ENCODE data around the gene TRAIP. TPM values are rescaled to one million over a fixed set of nuclear protein-coding genes. Genes with fewer than 3 reads are reported as not detected.
A peak's percentile ranks its signal among the peaks of the same experiment; 100 is the strongest.
"Not testable (repeated sequence)": the region's sequence is repeated elsewhere in the genome, so short reads cannot be mapped to it uniquely, and the experiment has no call there.

Gene TRAIP
- total RNA-seq (0.77 and 2.0 TPM in 2 replicates), polyA plus RNA-seq (2.5 and 7.0 TPM in 2 replicates), polyA minus RNA-seq (ENCODE audit: low replicate concordance) (2.0 and 16.2 TPM in 2 replicates)
- polyA plus RNA-seq (2012) = 2.0 and 6.4 TPM in 2 replicates

GRCh38 chr3:49856181-49857005 is at the start of gene TRAIP:
Gene TRAIP (minus strand): TSS chr3:49856564. CDS start chr3:49856453, 111 bp downstream.
- peak within 1 kb of the TSS; percentile 50 for H3K9ac ChIP-seq (ENCODE audit: insufficient read depth, low read length)
- no peaks in the 10 kb centered on the region for H4K20me1 ChIP-seq (ENCODE audit: control insufficient read depth, extremely low read depth, insufficient read depth, low read length)
- peak; percentile 88 to 91 for DNase-seq (ENCODE audit: low read depth in 2 of 2)
- H3K4me1 ChIP-seq (ENCODE audit: control insufficient read depth, extremely low read depth, insufficient read depth, low read length) = peaks cover 3% of the 10 kb centered on the region
- H3K4me3 ChIP-seq (replicated peaks in 1 of 4; ENCODE audit: control extremely low read depth in 1 of 4, insufficient read depth in 1 of 4, low read depth in 3 of 4, low read length in 4 of 4) = peak within 1 kb of the TSS; percentile 66 to 74 (median 70)
- no peaks in the 10 kb centered on the region for H3K27me3 ChIP-seq (ENCODE audit: control insufficient read depth, insufficient read depth, low read length)
- peak within 1 kb of the TSS; percentile 99 for H2AFZ ChIP-seq (ENCODE audit: low read length)
- H3K36me3 ChIP-seq (ENCODE audit: control insufficient read depth, insufficient read depth, low read length) = no peaks in the 10 kb centered on the region
- no peak for TF ChIP-seq CTCF (conservative IDR thresholded peaks at IDR 0.05 in 1 of 2, IDR thresholded peaks at IDR 0.05 in 1 of 2; ENCODE audit: low read depth in 1 of 2, low read length in 2 of 2)
- no peak for TF ChIP-seq EZH2 (IDR thresholded peaks at IDR 0.05; ENCODE audit: low read length, missing control alignments)
- peak within 1 kb of the TSS; percentile 87 for H3K4me2 ChIP-seq (ENCODE audit: extremely low read depth, insufficient read depth, low read length)
- H3K9me3 ChIP-seq (ENCODE audit: control insufficient read depth, insufficient read depth, low read depth, low read length) = no peaks in the 10 kb centered on the region
- peak within 1 kb of the TSS; percentile 39 for H3K27ac ChIP-seq (ENCODE audit: insufficient read depth, low read length)
- H3K79me2 ChIP-seq (ENCODE audit: control insufficient read depth, insufficient read depth, low read length) = peaks cover 8% of the 10 kb centered on the region

- not testable (repeated sequence) for H3K36me3 ChIP-seq (ENCODE audit: control insufficient read depth, insufficient read depth, low read length); H3K27me3 ChIP-seq (ENCODE audit: control insufficient read depth, insufficient read depth, low read length); H3K27ac ChIP-seq (ENCODE audit: insufficient read depth, low read length); H3K4me2 ChIP-seq (ENCODE audit: extremely low read depth, insufficient read depth, low read length); H4K20me1 ChIP-seq (ENCODE audit: control insufficient read depth, extremely low read depth, insufficient read depth, low read length); H3K79me2 ChIP-seq (ENCODE audit: control insufficient read depth, insufficient read depth, low read length); H3K4me3 ChIP-seq (replicated peaks in 1 of 4; ENCODE audit: control extremely low read depth in 1 of 4, insufficient read depth in 1 of 4, low read depth in 3 of 4, low read length in 4 of 4); H3K9ac ChIP-seq (ENCODE audit: insufficient read depth, low read length); H3K9me3 ChIP-seq (ENCODE audit: control insufficient read depth, insufficient read depth, low read depth, low read length); DNase-seq (ENCODE audit: low read depth in 2 of 2); H2AFZ ChIP-seq (ENCODE audit: low read length)
- peaks cover 11% of the 10 kb centered on the region for H3K4me1 ChIP-seq (ENCODE audit: control insufficient read depth, extremely low read depth, insufficient read depth, low read length)
Measured at GRCh38 chr3:49904448-49904847, 48.1 kb upstream of the TRAIP start.

- peak within 1 kb of the TSS; percentile 75 for H3K4me2 ChIP-seq (ENCODE audit: extremely low read depth, insufficient read depth, low read length)
- peak in 1 of 2 donors; percentile 12 for DNase-seq (ENCODE audit: low read depth in 2 of 2)
- no peaks in the 10 kb centered on the region for H4K20me1 ChIP-seq (ENCODE audit: control insufficient read depth, extremely low read depth, insufficient read depth, low read length)
- H3K9me3 ChIP-seq (ENCODE audit: control insufficient read depth, insufficient read depth, low read depth, low read length) = no peaks in the 10 kb centered on the region
- H3K27ac ChIP-seq (ENCODE audit: insufficient read depth, low read length) = no peak within 1 kb of the TSS
- H2AFZ ChIP-seq (ENCODE audit: low read length) = peak within 1 kb of the TSS; percentile 78
- H3K4me1 ChIP-seq (ENCODE audit: control insufficient read depth, extremely low read depth, insufficient read depth, low read length) = peaks cover 11% of the 10 kb centered on the region
- no peaks in the 10 kb centered on the region for H3K27me3 ChIP-seq (ENCODE audit: control insufficient read depth, insufficient read depth, low read length)
- H3K36me3 ChIP-seq (ENCODE audit: control insufficient read depth, insufficient read depth, low read length) = no peaks in the 10 kb centered on the region
- peak within 1 kb of the TSS; percentile 21 to 52 (median 28) for H3K4me3 ChIP-seq (replicated peaks in 1 of 4; ENCODE audit: control extremely low read depth in 1 of 4, insufficient read depth in 1 of 4, low read depth in 3 of 4, low read length in 4 of 4)
- TF ChIP-seq EZH2 (IDR thresholded peaks at IDR 0.05; ENCODE audit: low read length, missing control alignments) (no peak), CTCF (conservative IDR thresholded peaks at IDR 0.05 in 1 of 2, IDR thresholded peaks at IDR 0.05 in 1 of 2; ENCODE audit: low read depth in 1 of 2, low read length in 2 of 2) (no peak)
- H3K79me2 ChIP-seq (ENCODE audit: control insufficient read depth, insufficient read depth, low read length) = no peaks in the 10 kb centered on the region
- H3K9ac ChIP-seq (ENCODE audit: insufficient read depth, low read length) = peak within 1 kb of the TSS; percentile 16
Measured at GRCh38 chr3:49903451-49904424, 47.4 kb upstream of the TRAIP start, which contains the start of gene MST1R. Gene MST1R (minus strand): TSS chr3:49903873. CDS start chr3:49903609, 264 bp downstream.
